Measurements from ENCODE around the gene LMF1. TPM values are rescaled to one million over a fixed set of nuclear protein-coding genes. Genes with fewer than 3 reads are reported as not detected.

LMF1 gene
- total and polyA plus RNA-seq, 9 of the 15 experiments (the other 6 are each of a cell fraction or from before 2014, with no cell fraction given), result 0.11 to 1.6 (median 0.55) TPM; not detected in 1

GRCh38 chr16:813204-813915, 157.4 kb downstream of the LMF1 start (continued):
- TF ChIP-seq ATF6 (CRISPR knock-in tag; IDR thresholded peaks at IDR 0.05) (no peak), ZNF699 (CRISPR knock-in tag; IDR thresholded peaks at IDR 0.05; ENCODE audit: insufficient replicate concordance) (no peak), GABPA (tag; conservative IDR thresholded peaks at IDR 0.05; ENCODE audit: low read depth) (no peak), PTRF (tag; IDR thresholded peaks at IDR 0.05) (no peak), UBTF (IDR thresholded peaks at IDR 0.05; ENCODE audit: borderline replicate concordance in 1 of 2, low read depth in 2 of 2, low read length in 2 of 2) (no peak), STAG1 (CRISPR knock-in tag; IDR thresholded peaks at IDR 0.05; ENCODE audit: borderline replicate concordance) (peak; percentile 86; the same call in 1 of the 2 replicates), FOXJ2 (tag; IDR thresholded peaks at IDR 0.05) (no peak), TOE1 (IDR thresholded peaks at IDR 0.05; ENCODE audit: borderline replicate concordance) (no peak), TOE1 (CRISPR knock-in tag; IDR thresholded peaks at IDR 0.05; ENCODE audit: borderline replicate concordance, low read depth) (no peak), BACH1 (tag; IDR thresholded peaks at IDR 0.05) (no peak), POLR2G (IDR thresholded peaks at IDR 0.05; ENCODE audit: low read depth, low read length) (peak; percentile 42), ZNF124 (CRISPR knock-in tag; IDR thresholded peaks at IDR 0.05) (no peak), TFAP4 (CRISPR knock-in tag; IDR thresholded peaks at IDR 0.05; ENCODE audit: borderline replicate concordance) (peak; percentile 36; the same call in 1 of the 2 replicates), IRF2 (CRISPR knock-in tag; IDR thresholded peaks at IDR 0.05) (no peak), NCOA6 (IDR thresholded peaks at IDR 0.05) (no peak), ZNF395 (CRISPR knock-in tag; IDR thresholded peaks at IDR 0.05) (no peak)

Data from K562 (cell line).